H1 (cell line): ENCODE data around the gene CLUH.

ENCODE experiments used
- CEBPB ChIP-seq: IDR thresholded peaks from 2 replicates; pipeline ENCODE4 v1.6.1; 2012; ENCODE audit warnings: low read depth, low read length
- MAFK ChIP-seq: IDR thresholded peaks from 2 replicates; pipeline ENCODE4 v1.6.1; 2012; ENCODE audit warnings: low read depth, mild to moderate bottlenecking, improper control_type of control experiment, low read length
- POLR2A ChIP-seq, 2 experiments: IDR thresholded peaks; 1 replicate in 1 of 2; 2 replicates in 1 of 2; pipeline ENCODE4 v1.6.1; 2011; ENCODE audit warnings: low read depth in 2 of 2, low read length in 2 of 2, mild to moderate bottlenecking in 2 of 2; ENCODE audit errors: control extremely low read depth in 1 of 2
- TF ChIP-seq, protein P1 (sequence below), 3 experiments: IDR thresholded peaks; 1 replicate in 2 of 3; 2 replicates in 1 of 3; pipeline versions ENCODE4 v1.5.1 to v1.6.1; 2011; ENCODE audit warnings: low read length in 3 of 3, mild to moderate bottlenecking in 3 of 3, inconsistent platforms in 2 of 3, low read depth in 1 of 3, moderate library complexity in 1 of 3; ENCODE audit not compliant: insufficient read depth in 1 of 3; ENCODE audit errors: control extremely low read depth in 1 of 3

- TF ChIP-seq MAFK (no peak), CEBPB (no peak), POLR2A (IDR thresholded peaks at IDR 0.05; ENCODE audit: control extremely low read depth in 1 of 2, low read depth in 2 of 2, low read length in 2 of 2) (no peak)
- TF ChIP-seq, protein P1, sequence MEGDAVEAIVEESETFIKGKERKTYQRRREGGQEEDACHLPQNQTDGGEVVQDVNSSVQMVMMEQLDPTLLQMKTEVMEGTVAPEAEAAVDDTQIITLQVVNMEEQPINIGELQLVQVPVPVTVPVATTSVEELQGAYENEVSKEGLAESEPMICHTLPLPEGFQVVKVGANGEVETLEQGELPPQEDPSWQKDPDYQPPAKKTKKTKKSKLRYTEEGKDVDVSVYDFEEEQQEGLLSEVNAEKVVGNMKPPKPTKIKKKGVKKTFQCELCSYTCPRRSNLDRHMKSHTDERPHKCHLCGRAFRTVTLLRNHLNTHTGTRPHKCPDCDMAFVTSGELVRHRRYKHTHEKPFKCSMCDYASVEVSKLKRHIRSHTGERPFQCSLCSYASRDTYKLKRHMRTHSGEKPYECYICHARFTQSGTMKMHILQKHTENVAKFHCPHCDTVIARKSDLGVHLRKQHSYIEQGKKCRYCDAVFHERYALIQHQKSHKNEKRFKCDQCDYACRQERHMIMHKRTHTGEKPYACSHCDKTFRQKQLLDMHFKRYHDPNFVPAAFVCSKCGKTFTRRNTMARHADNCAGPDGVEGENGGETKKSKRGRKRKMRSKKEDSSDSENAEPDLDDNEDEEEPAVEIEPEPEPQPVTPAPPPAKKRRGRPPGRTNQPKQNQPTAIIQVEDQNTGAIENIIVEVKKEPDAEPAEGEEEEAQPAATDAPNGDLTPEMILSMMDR (IDR thresholded peaks at IDR 0.05; ENCODE audit: control extremely low read depth in 1 of 3, insufficient read depth in 1 of 3, low read depth in 1 of 3, low read length in 3 of 3): no peak
These were observed 4.6 kb downstream of the CLUH start for GRCh38 chr17:2706911-2707510.
